Type B pancreatic cell (in vitro differentiated cells): ENCODE measurements around the gene DERA. TPM values are rescaled to one million over a fixed set of nuclear protein-coding genes. Genes with fewer than 3 reads are reported as not detected.

ENCODE experiments used
- DNase-seq: peaks from one replicate; pipeline ENCODE4 v3.0.0; 2021; ENCODE audit warnings: mixed read lengths; ENCODE audit not compliant: unreplicated experiment; ENCODE audit errors: extremely low spot score
- H3K27ac Mint-ChIP-seq: 2 replicates; pipeline ENCODE4 v1.8.0; 2021; ENCODE audit warnings: mild to moderate bottlenecking, mixed read lengths
- H3K27me3 Mint-ChIP-seq: 2 replicates; pipeline ENCODE4 v1.8.0; 2021; ENCODE audit warnings: mixed read lengths
- H3K36me3 Mint-ChIP-seq: 2 replicates; pipeline ENCODE4 v1.8.0; 2021; ENCODE audit warnings: mixed read lengths
- H3K4me1 Mint-ChIP-seq: one replicate; pipeline ENCODE4 v1.8.0; 2021; ENCODE audit warnings: mixed read lengths; ENCODE audit not compliant: unreplicated experiment
- H3K4me3 Mint-ChIP-seq: 2 replicates; pipeline ENCODE4 v1.8.0; 2021; ENCODE audit warnings: mild to moderate bottlenecking, mixed read lengths
- H3K9me3 Mint-ChIP-seq: 2 replicates; pipeline ENCODE4 v1.8.0; 2021; ENCODE audit warnings: mixed read lengths
- total RNA-seq: library from RNA; stranded (reverse); gene quantifications from 2 replicates; pipeline ENCODE4 v1.2.1, GENCODE V29; 2021; ENCODE audit warnings: low replicate concordance
- TF ChIP-seq, protein P1 (sequence below): fragments of 200-600 bp; sonication (generic); conservative IDR thresholded peaks from 2 replicates; pipeline ENCODE4 v1.5.0; 2021; ENCODE audit warnings: antibody characterized with exemption, mild to moderate bottlenecking

DERA gene
- total RNA-seq, 1 donor from 2014 or later = 33.9 TPM

DNA sequence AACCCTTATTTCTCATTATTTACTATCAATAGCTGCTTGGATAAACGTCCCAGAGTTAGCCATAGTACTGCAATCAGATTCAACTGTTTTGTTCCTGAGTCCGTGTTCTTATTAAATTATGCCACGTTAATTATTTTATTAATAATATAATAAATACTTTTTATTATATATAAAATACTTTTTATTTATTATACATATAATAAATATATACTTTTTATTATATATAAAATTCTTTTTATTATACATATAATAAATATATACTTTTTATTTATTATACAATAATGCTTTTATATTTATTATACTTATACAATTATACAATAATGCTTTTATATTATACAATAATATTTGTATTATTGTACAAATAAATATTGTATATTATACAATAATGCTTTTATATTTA is 17.9 kb upstream of the DERA start:
- Mint-ChIP-seq H3K4me1 (no peaks in the 10 kb centered on the region), H3K27ac (no peak overlapping the region), H3K9me3 (no peaks in the 10 kb centered on the region), H3K36me3 (peaks cover 33% of the 10 kb centered on the region), H3K4me3 (no peak overlapping the region), H3K27me3 (no peaks in the 10 kb centered on the region)
- TF ChIP-seq, protein P1, sequence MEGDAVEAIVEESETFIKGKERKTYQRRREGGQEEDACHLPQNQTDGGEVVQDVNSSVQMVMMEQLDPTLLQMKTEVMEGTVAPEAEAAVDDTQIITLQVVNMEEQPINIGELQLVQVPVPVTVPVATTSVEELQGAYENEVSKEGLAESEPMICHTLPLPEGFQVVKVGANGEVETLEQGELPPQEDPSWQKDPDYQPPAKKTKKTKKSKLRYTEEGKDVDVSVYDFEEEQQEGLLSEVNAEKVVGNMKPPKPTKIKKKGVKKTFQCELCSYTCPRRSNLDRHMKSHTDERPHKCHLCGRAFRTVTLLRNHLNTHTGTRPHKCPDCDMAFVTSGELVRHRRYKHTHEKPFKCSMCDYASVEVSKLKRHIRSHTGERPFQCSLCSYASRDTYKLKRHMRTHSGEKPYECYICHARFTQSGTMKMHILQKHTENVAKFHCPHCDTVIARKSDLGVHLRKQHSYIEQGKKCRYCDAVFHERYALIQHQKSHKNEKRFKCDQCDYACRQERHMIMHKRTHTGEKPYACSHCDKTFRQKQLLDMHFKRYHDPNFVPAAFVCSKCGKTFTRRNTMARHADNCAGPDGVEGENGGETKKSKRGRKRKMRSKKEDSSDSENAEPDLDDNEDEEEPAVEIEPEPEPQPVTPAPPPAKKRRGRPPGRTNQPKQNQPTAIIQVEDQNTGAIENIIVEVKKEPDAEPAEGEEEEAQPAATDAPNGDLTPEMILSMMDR = no peak
- DNase-seq = no peak

DNA sequence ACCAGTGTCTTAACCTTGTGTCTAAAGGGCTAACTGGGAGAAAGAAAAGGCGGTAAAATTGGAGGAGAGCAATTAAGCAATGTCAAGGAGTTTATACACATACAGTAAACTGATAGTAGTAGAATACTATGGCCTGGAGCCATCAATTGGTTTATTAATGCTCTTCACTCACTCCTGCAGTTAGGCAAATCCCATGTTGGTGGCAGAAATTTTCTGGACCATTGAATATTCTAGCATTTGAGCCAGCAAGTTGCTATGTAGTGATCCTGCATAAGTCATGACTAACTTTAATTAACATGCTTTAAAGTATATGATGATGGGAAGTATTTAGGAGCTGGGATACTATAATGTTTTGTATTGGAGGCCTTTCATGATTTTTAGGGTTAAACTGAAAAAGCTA is 14.3 kb upstream of the DERA start:
- Mint-ChIP-seq H3K4me1 (no peaks in the 10 kb centered on the region), H3K27me3 (no peaks in the 10 kb centered on the region), H3K9me3 (no peaks in the 10 kb centered on the region), H3K4me3 (no peak overlapping the region), H3K27ac (no peak overlapping the region), H3K36me3 (peaks cover 38% of the 10 kb centered on the region)
- TF ChIP-seq, protein P1 = no peak
- no peak for DNase-seq

DNA sequence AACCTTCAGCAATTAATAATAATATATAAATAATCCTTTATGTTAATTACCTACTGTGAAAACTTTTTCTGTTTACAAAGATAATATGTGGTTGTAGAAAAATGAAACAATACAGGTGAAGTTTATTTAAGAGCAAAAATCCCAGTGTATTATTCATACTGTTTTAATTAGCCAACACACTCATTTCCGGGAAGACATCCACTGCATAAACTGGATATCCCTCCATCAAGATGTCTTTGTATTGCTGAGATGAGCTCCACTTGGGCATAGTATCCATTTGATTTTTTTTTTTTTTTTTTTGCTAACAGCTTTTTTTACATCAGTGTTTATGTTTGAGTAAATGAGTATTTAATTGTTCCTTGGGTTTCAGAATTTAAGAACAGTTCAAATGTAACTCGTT is 13.7 kb upstream of the DERA start:
- no peaks in the 10 kb centered on the region for H3K9me3 Mint-ChIP-seq

DNA sequence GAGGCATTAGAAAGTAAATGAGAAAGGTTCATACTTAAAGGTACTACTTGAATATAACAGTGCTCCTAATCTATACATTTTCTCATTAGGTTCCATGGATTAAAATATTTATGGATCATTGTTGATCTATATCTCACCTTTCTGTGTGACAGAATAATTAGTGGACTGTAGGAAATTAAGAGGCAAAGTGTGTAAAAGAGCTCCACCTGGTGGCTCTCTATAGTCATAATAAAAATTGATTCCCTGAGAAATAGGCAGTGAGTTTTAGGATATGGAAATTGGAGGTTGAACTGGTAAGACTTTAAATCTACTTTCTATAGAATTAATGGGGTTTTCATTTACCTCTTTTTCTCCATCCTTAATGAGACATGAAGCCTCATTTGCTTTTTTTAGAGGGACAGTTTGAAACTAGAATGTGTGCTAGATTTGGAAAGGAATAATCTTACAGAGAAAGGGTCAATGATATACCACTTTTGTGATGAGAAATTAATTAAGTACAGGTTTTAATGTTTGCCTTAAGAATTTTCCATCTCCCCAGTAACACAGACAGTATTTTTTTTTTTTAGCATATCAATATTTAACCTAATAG is 11.8 kb upstream of the DERA start:
- TF ChIP-seq, protein P1 = peak; percentile 88
- H3K36me3 Mint-ChIP-seq = peaks cover 56% of the 10 kb centered on the region

More for the DNA sequence above, 13.7 kb upstream of the DERA start:
- Mint-ChIP-seq H3K4me1 (no peaks in the 10 kb centered on the region), H3K4me3 (no peak overlapping the region), H3K27me3 (no peaks in the 10 kb centered on the region), H3K27ac (no peak overlapping the region), H3K36me3 (peaks cover 44% of the 10 kb centered on the region)
- TF ChIP-seq, protein P1 = no peak
- DNase-seq = no peak

DNA sequence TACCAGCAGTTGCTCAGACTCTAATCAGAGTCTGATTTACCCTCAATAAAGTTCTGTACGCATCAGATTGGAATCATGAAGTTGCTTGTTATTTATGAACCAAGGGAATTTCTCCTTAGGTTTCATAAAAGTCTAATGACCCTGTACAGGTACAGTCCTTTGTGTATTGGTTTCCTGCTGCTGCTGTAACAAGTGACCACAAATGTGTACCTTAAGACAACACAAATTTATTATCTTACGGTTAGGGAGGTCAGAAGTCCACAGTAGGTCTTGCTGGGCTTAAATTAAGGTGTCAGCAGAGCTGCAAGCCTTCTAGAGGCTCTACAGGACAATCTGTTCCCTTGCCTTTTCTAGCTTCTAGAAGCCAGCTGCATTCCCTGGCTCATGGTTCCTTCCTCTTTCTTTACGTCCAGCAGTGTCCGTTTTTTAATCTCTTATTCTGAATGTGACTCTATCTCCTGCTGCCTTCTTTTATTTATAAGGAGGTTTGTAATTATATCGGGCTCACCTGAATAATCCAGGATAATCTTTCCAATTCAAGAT is 6.7 kb upstream of the DERA start:
- H3K9me3 Mint-ChIP-seq = no peaks in the 10 kb centered on the region
- H3K4me3 Mint-ChIP-seq = no peak overlapping the region
- TF ChIP-seq, protein P1 = no peak
- no peak for DNase-seq
- no peaks in the 10 kb centered on the region for H3K27me3 Mint-ChIP-seq
- H3K27ac Mint-ChIP-seq = no peak overlapping the region
- H3K4me1 Mint-ChIP-seq = no peaks in the 10 kb centered on the region
- peaks cover 41% of the 10 kb centered on the region for H3K36me3 Mint-ChIP-seq

More for the DNA sequence above, 11.8 kb upstream of the DERA start:
- Mint-ChIP-seq H3K4me3 (no peak overlapping the region), H3K27me3 (no peaks in the 10 kb centered on the region), H3K27ac (peak overlapping the region; percentile 25), H3K4me1 (no peaks in the 10 kb centered on the region), H3K9me3 (no peaks in the 10 kb centered on the region)
- DNase-seq = no peak
